ENCODE measurements around the gene ITFG1. TPM values are rescaled to one million over a fixed set of nuclear protein-coding genes. Genes with fewer than 3 reads are reported as not detected.

ITFG1 gene
- total and polyA plus RNA-seq, 2 of the 8 experiments (the other 6 are each of a cell fraction or from before 2014, with no cell fraction given), result 13.8 to 22.2 TPM

GRCh38 chr16:47382362-47382761 is 78.5 kb downstream of the ITFG1 start:
- Histone ChIP-seq H3K27me3 (replicated peaks in 1 of 4; ENCODE audit: control insufficient read depth in 3 of 4, extremely low read depth in 1 of 4, insufficient read depth in 3 of 4, low read length in 3 of 4) (no peaks in the 10 kb centered on the region), H3K4me3 (ENCODE audit: extremely low read depth in 1 of 4, insufficient read depth in 2 of 4, low read depth in 3 of 4, low read length in 4 of 4) (no peak overlapping the region), H2BK20ac (ENCODE audit: low read length) (no peak overlapping the region), H4K8ac (ENCODE audit: extremely low read depth, insufficient read depth, low read length) (no peak overlapping the region), H4K20me1 (replicated peaks in 1 of 2; ENCODE audit: control insufficient read depth in 1 of 2, insufficient read depth in 2 of 2, low read length in 2 of 2) (no peaks in the 10 kb centered on the region), H3K9me3 (ENCODE audit: insufficient read depth in 2 of 2, low read depth in 1 of 2, low read length in 1 of 2) (no peaks in the 10 kb centered on the region), H4K91ac (replicated peaks; ENCODE audit: insufficient read length, low read length) (no peak overlapping the region), H3K4me1 (replicated peaks in 1 of 4; ENCODE audit: control insufficient read depth in 3 of 4, insufficient read depth in 4 of 4, low read length in 3 of 4) (peaks cover 0 to 1% (median under 1%) of the 10 kb centered on the region in 4 experiments; a peak in 3 of 7 replicates), H3K14ac (ENCODE audit: insufficient read length) (no peak overlapping the region), H2BK5ac (ENCODE audit: low read depth, low read length) (no peak overlapping the region), H3K4ac (replicated peaks; ENCODE audit: insufficient read length, low read depth, low read length) (no peak overlapping the region), H2BK15ac (ENCODE audit: low read length) (no peak overlapping the region), H2AFZ (ENCODE audit: low read length) (no peak overlapping the region), H3K27ac (ENCODE audit: low read depth, low read length) (no peak overlapping the region), H3K36me3 (ENCODE audit: control insufficient read depth in 2 of 4, insufficient read depth in 4 of 4, low read length in 3 of 4) (no peaks in the 10 kb centered on the region), H2BK12ac (ENCODE audit: low read depth, low read length) (no peak overlapping the region), H3K23me2 (ENCODE audit: low read depth, low read length) (no peaks in the 10 kb centered on the region), H3K79me1 (ENCODE audit: low read depth, low read length) (peaks cover 3% of the 10 kb centered on the region), H3K4me2 (ENCODE audit: insufficient read depth in 1 of 2, low read depth in 2 of 2, low read length in 2 of 2) (no peak overlapping the region), H3K56ac (replicated peaks; ENCODE audit: insufficient read length, low read depth, low read length) (no peak overlapping the region), H4K5ac (ENCODE audit: insufficient read length, low read depth, low read length) (no peak overlapping the region), H2AK5ac (ENCODE audit: low read depth, low read length) (no peak overlapping the region), H2BK120ac (replicated peaks; ENCODE audit: low read depth, low read length) (no peak overlapping the region), H3K18ac (ENCODE audit: extremely low read depth, low read length) (no peak overlapping the region), H3K79me2 (ENCODE audit: control insufficient read depth in 1 of 2, insufficient read depth in 2 of 2, low read length in 2 of 2) (no peaks in the 10 kb centered on the region), H3K23ac (ENCODE audit: insufficient read length) (no peak overlapping the region), H3K9ac (replicated peaks in 1 of 4; ENCODE audit: extremely low read depth in 1 of 4, low read depth in 3 of 4, low read length in 3 of 4) (no peak overlapping the region)
- POLR2A ChIA-PET (ENCODE audit: partially characterized antibody), result no interaction called here
- no peak for FAIRE-seq
- TF ChIP-seq POLR2AphosphoS5 (IDR thresholded peaks at IDR 0.05; ENCODE audit: low read depth, low read length) (no peak), HDAC2 (IDR thresholded peaks at IDR 0.05; ENCODE audit: borderline replicate concordance in 1 of 2, low read depth in 2 of 2, low read length in 2 of 2) (no peak), GTF2F1 (IDR thresholded peaks at IDR 0.05; ENCODE audit: borderline replicate concordance, low read depth, low read length) (no peak), SP4 (IDR thresholded peaks at IDR 0.05; ENCODE audit: low read length) (no peak), CTCF (IDR thresholded peaks at IDR 0.05; ENCODE audit: control extremely low read depth in 1 of 3, insufficient read depth in 1 of 3, low read depth in 1 of 3, low read length in 3 of 3) (no peak), POLR2A (IDR thresholded peaks at IDR 0.05; ENCODE audit: control extremely low read depth in 1 of 2, low read depth in 2 of 2, low read length in 2 of 2) (no peak), SP2 (IDR thresholded peaks at IDR 0.05; ENCODE audit: low read length) (no peak), YY1 (IDR thresholded peaks at IDR 0.05; ENCODE audit: low read depth, low read length) (no peak), SIN3A (conservative IDR thresholded peaks at IDR 0.05 in 1 of 2, IDR thresholded peaks at IDR 0.05 in 1 of 2; ENCODE audit: low read depth in 1 of 2, low read length in 2 of 2) (no peak), EP300 (IDR thresholded peaks at IDR 0.05; ENCODE audit: borderline replicate concordance in 1 of 2, low read depth in 2 of 2, low read length in 2 of 2) (no peak), CBX5 (IDR thresholded peaks at IDR 0.05; ENCODE audit: low read depth, low read length) (no peak)
- no peak for DNase-seq (ENCODE audit: low read depth in 1 of 2, low spot score in 2 of 2)
- CTCF ChIA-PET (ENCODE audit: partially characterized antibody), result no interaction called here
- 90% methylated on average over 5 of the region's 5 CpGs; no CpG with 5 or more reads in 1 of the 2 experiments for WGBS, 2 experiments (ENCODE audit: extremely low coverage in 1 of 2, insufficient coverage in 1 of 2, insufficient read length in 1 of 2, insufficient replicate concordance in 2 of 2, low coverage in 1 of 2, low lambda C conversion rate in 2 of 2, missing lambda C conversion rate in 1 of 2)

Measured in H1 (cell line).